KOPT-K1 (cell line): ENCODE measurements around the gene CFAP58.

Experiments
- H3K27ac ChIP-seq: fragments of 200-600 bp; sonication (generic); 2 replicates; pipeline ENCODE4 v1.5.1; 2016; ENCODE audit warnings: antibody characterized with exemption, mild to moderate bottlenecking, low read depth, low read length; ENCODE audit not compliant: poor library complexity, severe bottlenecking
- H3K36me3 ChIP-seq: fragments of 200-600 bp; sonication (generic); 2 replicates; pipeline ENCODE4 v1.5.1; 2017; ENCODE audit warnings: antibody characterized with exemption, mild to moderate bottlenecking, low read length, moderate library complexity; ENCODE audit not compliant: insufficient read depth
- H3K9me3 ChIP-seq: fragments of 200-600 bp; sonication (generic); 2 replicates; pipeline ENCODE4 v1.5.1; 2017; ENCODE audit warnings: antibody characterized with exemption, low read length, mild to moderate bottlenecking; ENCODE audit not compliant: insufficient read depth, poor library complexity, severe bottlenecking

Gene CFAP58

DNA sequence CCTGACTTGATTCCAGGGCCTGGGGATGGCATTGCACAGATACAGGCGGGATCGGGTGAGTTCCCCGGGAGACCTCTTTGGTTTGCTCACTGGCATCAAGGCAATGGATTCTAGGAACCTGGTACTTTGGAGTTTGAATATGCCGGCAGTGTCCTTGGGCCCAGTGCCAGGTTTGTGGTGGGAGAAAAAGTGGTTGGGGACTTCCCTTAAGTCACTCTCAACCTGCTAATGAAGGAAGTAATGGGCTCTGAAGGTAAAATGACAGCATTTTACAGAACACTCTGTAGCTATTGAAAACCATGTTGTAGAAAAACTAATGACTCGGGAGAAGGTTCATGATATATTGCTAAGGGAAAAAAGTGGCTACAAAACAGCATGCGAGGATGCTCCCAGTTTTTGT lies 129.9 kb downstream of the CFAP58 start:
- Histone ChIP-seq H3K27ac (no peak overlapping the region), H3K9me3 (no peaks in the 10 kb centered on the region), H3K36me3 (no peaks in the 10 kb centered on the region)

DNA sequence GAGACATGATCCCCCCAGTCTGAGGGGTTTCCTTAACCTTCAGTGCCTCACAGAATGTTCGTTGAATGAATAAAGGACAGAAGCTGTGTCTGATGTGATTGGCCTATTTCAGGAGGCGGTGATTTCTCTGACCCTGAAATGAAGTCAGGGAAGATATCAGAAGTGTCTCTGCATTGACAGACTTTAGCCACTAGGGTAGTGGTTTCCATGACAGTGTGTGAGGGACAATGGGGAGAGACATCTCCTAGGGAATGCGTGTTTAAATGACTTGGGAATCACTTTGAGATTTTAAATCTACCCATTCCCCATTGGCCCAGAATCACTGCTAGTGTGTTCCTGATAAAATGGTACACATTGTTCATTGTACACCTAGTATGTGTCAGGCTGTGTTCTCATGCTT lies 132.0 kb downstream of the CFAP58 start:
- Histone ChIP-seq H3K27ac (no peak overlapping the region), H3K36me3 (no peaks in the 10 kb centered on the region), H3K9me3 (no peaks in the 10 kb centered on the region)

DNA sequence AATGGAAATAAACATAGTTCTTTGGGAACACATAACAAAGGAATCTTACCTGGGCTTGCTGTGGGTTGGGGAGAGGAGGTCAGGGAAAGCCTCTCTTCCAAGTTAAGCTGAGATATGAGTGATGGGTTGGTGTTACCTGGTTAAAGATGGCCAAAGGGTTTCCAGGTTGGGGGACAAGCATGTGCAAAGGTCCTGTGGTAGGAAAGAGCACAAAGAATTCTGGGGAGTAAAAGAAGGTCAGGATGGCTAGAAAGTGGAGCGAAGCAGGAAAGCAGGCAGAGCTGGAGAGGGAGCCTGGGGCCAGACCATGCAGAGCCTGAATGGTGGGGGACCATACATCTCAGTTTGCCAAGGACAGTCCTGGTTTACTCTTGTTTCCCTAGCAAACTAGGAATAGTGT lies 133.2 kb downstream of the CFAP58 start:
- H3K27ac ChIP-seq = no peak overlapping the region
- no peaks in the 10 kb centered on the region for H3K36me3 ChIP-seq
- H3K9me3 ChIP-seq = no peaks in the 10 kb centered on the region

DNA sequence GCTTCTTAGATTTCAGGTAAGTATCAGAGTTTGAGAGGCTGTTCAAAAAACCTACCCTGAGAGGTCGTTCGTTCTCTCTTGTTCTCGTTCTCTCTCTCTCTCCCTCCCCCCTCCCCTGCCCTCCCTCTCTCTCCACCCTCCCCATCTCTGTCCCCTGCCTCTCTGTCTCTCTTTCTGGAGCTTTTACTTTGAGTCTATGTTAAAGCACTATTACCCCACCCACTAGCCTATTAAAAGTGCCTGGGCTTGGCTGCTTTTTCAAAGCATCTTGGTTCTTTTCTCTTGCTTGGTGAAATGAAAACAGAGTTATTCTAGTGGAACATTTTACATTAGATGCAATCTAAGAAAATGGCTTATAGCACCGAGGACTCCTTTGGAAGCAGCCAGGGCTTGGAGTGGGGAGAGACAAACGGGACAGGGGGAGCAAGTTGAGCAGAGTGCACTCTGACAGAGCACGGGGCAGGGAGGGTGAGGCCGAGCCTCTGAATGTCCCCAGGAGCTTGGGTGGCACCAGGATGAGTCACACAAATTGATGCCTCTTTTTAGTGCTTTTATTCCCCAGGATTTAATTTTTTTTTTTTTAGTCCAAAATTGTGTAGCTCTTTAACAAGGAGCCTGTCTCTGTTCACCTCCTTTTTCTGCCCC lies 134.3 kb downstream of the CFAP58 start:
- no peak overlapping the region for H3K27ac ChIP-seq
- H3K9me3 ChIP-seq = no peaks in the 10 kb centered on the region
- H3K36me3 ChIP-seq = no peaks in the 10 kb centered on the region

DNA sequence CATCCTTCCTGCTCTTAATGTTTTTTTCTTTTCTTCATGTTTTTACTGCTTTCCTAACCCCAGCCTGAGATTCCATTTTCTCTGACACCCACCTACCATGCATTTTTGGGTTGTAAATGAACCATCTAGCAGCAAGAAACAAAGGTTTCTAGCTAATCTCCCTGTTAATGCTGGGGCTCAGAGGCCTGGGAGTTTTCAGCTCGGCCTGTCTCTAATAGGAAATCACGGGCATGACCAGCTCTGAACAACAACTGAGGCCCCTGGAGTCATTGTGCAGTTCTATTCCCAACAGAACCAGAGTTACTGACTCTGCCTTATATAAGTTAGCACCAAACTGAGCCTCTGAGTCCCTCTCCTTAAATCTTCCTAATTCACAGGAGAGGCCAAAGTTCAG lies 134.8 kb downstream of the CFAP58 start:
- Histone ChIP-seq H3K27ac (no peak overlapping the region), H3K36me3 (no peaks in the 10 kb centered on the region), H3K9me3 (no peaks in the 10 kb centered on the region)

DNA sequence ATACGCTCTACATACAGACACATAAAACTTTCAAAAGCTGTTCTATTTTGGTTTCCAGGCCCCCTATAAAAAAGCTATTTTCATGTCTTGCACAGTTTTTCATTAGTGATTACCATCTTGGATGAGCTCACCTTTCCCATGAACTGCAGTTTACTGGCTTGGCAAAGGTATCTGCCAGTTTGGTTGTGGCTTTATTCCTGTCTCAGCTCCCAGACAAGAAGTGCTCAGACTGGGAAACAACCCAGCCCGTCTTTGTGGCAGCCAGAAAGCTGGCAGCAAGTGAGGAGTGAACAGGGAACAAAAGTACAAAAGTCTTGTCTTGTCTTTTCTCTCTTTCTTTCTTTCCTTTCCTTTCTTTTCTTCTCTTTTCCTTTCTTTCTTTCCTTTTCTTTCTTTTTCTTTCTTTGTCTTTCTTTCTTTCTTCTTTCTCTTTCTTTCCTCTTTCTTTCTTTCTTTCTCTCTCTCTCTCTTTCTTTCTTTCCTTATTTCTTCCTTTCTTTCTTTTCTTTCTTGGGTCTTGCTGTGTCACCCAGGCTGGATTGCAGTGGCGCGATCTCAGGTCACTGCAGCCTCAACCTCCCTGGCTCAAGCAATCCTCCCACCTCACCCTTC lies 138.8 kb downstream of the CFAP58 start:
- no peaks in the 10 kb centered on the region for H3K9me3 ChIP-seq
- H3K27ac ChIP-seq = no peak overlapping the region
- no peaks in the 10 kb centered on the region for H3K36me3 ChIP-seq

DNA sequence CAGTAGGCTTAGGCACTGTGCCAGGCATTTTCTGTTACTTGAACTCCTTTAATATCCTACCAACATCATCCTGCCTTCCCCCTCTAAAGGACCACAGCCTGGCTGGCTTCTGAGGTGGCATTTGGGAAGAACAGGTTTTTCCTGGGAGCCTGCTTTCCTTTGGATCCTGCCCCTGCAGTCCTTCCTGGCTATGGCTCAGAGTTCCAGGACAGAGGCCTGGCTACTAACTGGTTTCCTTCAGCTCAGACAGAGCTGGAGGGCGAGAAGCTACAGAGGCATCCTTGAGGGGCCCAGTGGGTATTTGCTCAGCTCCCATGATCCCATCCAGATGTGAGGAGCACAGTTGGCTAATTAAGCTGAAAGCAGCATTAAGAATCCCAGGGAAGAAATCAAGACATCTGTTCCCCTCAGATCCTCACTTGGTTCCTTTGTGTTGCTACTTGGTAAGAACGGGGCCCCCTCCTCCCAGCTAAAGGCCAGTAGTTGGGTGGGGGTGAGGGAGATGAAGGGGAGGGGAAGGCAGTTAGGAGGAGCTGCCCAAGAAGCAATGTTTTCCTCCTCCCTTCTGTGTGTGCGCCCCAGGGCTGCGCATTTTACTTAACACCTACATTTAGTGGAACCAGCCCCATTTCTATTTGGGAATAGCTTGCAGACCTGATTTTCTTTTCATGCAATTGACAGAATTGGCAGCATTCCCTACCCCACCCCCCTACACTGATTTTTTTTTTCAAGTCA lies 144.9 kb downstream of the CFAP58 start:
- Histone ChIP-seq H3K36me3 (no peaks in the 10 kb centered on the region), H3K9me3 (no peaks in the 10 kb centered on the region), H3K27ac (no peak overlapping the region)

DNA sequence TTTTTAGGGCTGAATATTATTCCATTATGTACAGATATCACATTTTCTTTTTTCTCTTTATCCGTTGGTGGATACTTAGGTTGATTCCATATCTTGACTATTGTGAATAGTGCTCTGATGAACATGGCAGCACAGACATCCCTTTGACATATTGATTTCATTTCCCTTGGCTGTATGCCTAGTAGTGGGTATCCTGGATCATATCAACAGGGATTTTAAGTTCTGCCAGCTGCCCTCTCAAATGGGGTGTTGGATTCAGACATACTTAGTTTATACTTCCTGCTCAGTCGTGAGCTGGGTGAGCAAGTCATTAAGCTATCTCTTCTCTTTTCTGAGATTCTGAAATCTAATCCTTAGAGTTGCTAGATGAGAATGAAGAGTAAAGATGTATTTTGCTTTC lies 147.8 kb downstream of the CFAP58 start:
- Histone ChIP-seq H3K27ac (no peak overlapping the region), H3K36me3 (no peaks in the 10 kb centered on the region)

DNA sequence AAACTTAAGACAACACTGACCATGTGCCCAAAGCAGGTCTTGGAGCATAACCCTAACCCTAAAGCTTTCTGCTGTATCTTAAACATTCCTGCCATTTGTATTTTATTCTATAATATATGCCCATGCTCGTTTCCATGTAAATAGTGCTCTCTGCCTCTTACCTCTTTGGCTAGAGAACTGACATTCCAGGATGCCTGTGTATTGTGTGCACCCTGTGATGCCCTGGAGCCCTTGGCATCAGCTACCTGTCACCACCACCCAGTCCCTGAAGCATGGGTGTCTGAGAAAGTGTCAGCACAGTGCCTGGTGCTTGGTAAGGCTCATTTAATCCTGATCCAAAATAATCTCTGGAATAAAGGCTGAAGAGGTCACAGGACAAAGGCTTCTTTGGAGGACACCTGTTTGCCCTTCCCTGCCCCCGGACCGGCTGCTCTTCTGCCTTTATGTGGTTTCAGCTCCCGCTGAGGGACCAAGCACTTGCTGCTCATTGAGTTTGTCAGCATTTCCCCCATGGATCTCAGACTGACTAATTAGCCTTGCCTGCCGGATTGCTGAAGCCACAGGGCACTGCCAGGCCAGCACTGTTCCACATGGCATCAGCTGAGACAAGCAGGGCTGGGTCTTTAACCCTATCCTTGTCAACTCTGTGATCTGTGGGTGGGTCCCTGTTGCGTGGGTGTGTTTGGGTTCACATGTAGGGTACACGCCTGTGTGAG lies 148.4 kb downstream of the CFAP58 start:
- Histone ChIP-seq H3K36me3 (no peaks in the 10 kb centered on the region), H3K9me3 (no peaks in the 10 kb centered on the region), H3K27ac (no peak overlapping the region)

More for the DNA sequence above, 147.8 kb downstream of the CFAP58 start:
- no peaks in the 10 kb centered on the region for H3K9me3 ChIP-seq

DNA sequence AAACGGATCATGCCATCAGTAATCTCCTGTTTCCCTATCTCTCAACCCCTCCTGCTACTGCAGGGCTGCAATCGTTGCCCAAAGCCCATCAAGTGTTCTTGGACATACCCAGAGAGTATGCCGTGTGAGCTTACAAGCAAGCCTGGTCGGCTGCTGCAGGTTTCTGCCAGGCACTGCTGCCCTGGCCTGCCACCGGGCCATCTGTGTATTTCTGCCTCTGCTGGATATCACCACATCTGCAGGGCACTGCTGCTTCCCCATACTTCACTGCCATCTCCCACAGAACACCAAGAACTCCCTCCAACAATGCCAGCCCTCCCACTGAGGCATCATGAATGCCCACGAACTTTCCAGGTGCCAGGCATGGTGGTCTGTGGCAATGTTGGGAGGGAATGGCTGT lies 149.3 kb downstream of the CFAP58 start:
- Histone ChIP-seq H3K36me3 (no peaks in the 10 kb centered on the region), H3K9me3 (no peaks in the 10 kb centered on the region), H3K27ac (no peak overlapping the region)
